T-cell (primary cell): ENCODE data around the gene PRPF40B. TPM values are rescaled to one million over a fixed set of nuclear protein-coding genes. Genes with fewer than 3 reads are reported as not detected.

ENCODE experiments used
- ATAC-seq, 4 experiments: fragments of 200-7000 bp in 3 of 4; fragments of 150-1000 bp in 1 of 4; cut with Tn5 transposase; replicated peaks in 1 of 4; 1 replicate in 3 of 4; 2 replicates in 1 of 4; pipeline ENCODE4 v1.10.0; 2021; ENCODE audit warnings: moderate library complexity in 3 of 4, mild to moderate bottlenecking in 2 of 4, moderate number of reproducible peaks in 1 of 4
- CTCF ChIA-PET, 2 donors: fragments of 300-600 bp; sonication (Branson Sonifier 250); formaldehyde crosslinking; loops; one replicate each; lab custom pipeline; 2022; ENCODE audit warnings: antibody characterized with exemption in 2 of 2; lab: Charles Lee
- POLR2A ChIA-PET, 2 donors: fragments of 300-600 bp; sonication (Branson Sonifier 250); formaldehyde crosslinking; loops; one replicate each; lab custom pipeline; 2022; ENCODE audit warnings: antibody characterized with exemption in 2 of 2; lab: Charles Lee
- DNase-seq, 35 experiments: peaks; one replicate each; pipeline versions ENCODE4 v3.0.0 to v3.0.0-alpha.2; 2013 to 2023
- H3K27ac ChIP-seq: one replicate; pipeline ENCODE4 v1.5.1; 2013; ENCODE audit warnings: low read length
- H3K27me3 ChIP-seq, 2 experiments: replicated peaks in 1 of 2; 1 replicate in 1 of 2; 2 replicates in 1 of 2; pipeline versions ENCODE4 v1.6.1 to v1.7.0; 2013; ENCODE audit warnings: low read length in 1 of 2, mixed read lengths in 1 of 2; ENCODE audit not compliant: control insufficient read depth in 2 of 2, insufficient read depth in 2 of 2; ENCODE audit errors: extremely low read depth in 1 of 2
- H3K36me3 ChIP-seq, 2 donors: 1 replicate in 1 of 2; 2 replicates in 1 of 2; pipeline versions ENCODE4 v1.6.1 to v1.7.0; 2013; ENCODE audit warnings: low read length in 1 of 2; ENCODE audit not compliant: control insufficient read depth in 2 of 2, insufficient read depth in 1 of 2; ENCODE audit errors: extremely low read depth in 1 of 2
- H3K4me1 ChIP-seq, 2 experiments: 1 replicate in 1 of 2; 2 replicates in 1 of 2; pipeline versions ENCODE4 v1.6.1 to v1.7.0; 2013; ENCODE audit warnings: low read length in 2 of 2, mixed read lengths in 1 of 2; ENCODE audit not compliant: insufficient read depth in 2 of 2, control insufficient read depth in 1 of 2; ENCODE audit errors: extremely low read depth in 1 of 2
- H3K4me3 ChIP-seq, 2 donors: 1 replicate in 1 of 2; 2 replicates in 1 of 2; pipeline versions ENCODE4 v1.5.1 to v1.7.0; 2013; ENCODE audit warnings: mild to moderate bottlenecking in 2 of 2, low read length in 1 of 2, moderate library complexity in 1 of 2; ENCODE audit not compliant: control insufficient read depth in 1 of 2; ENCODE audit errors: extremely low read depth in 1 of 2
- H3K9me3 ChIP-seq: 2 replicates; pipeline ENCODE4 v1.7.0; 2013
- H3K27ac Mint-ChIP-seq, 2 donors: one replicate each; pipeline ENCODE4 v1.8.0; 2020 to 2021; ENCODE audit warnings: mild to moderate bottlenecking in 2 of 2, mixed read lengths in 2 of 2
- H3K27me3 Mint-ChIP-seq, 2 donors: one replicate each; pipeline ENCODE4 v1.8.0; 2021 to 2022; ENCODE audit warnings: mixed read lengths in 2 of 2
- H3K36me3 Mint-ChIP-seq: one replicate; pipeline ENCODE4 v1.8.0; 2021; ENCODE audit warnings: mixed read lengths
- H3K4me1 Mint-ChIP-seq, 3 donors: one replicate each; pipeline ENCODE4 v1.8.0; 2020 to 2022; ENCODE audit warnings: mixed read lengths in 3 of 3, mild to moderate bottlenecking in 1 of 3
- H3K4me3 Mint-ChIP-seq, 3 donors: one replicate each; pipeline ENCODE4 v1.8.0; 2020 to 2022; ENCODE audit warnings: mild to moderate bottlenecking in 3 of 3, mixed read lengths in 3 of 3, moderate library complexity in 3 of 3
- H3K9me3 Mint-ChIP-seq, 3 donors: one replicate each; pipeline ENCODE4 v1.8.0; 2020 to 2022; ENCODE audit warnings: mixed read lengths in 3 of 3
- WGBS: methylation state at CpG from one replicate; pipeline ENCODE4 v1.1.5; 2013; ENCODE audit warnings: missing lambda C conversion rate; ENCODE audit not compliant: insufficient coverage; 5-methylcytosine and 5-hydroxymethylcytosine counted together
- total RNA-seq, 35 experiments: library from RNA in 6 of 35; stranded (reverse) in 6 of 35; fragments of 120-200 nt in 1 of 35; gene quantifications; one replicate each; pipeline versions ENCODE4 v1.2.1 to v1.2.4 and lab custom pipeline; 2013 to 2026

PRPF40B gene
- total RNA-seq, 5 donors from 2014 or later (not counting 1 experiment from before 2014, with no cell fraction given) = 7.4 to 18.0 (median 16.5) TPM

- H3K27me3 ChIP-seq = no peaks in the 10 kb centered on the region
- Mint-ChIP-seq H3K36me3 (peaks cover 22% of the 10 kb centered on the region), H3K4me1 (peaks cover 96 to 100% (median 97%) of the 10 kb centered on the region in 3 donors), H3K9me3 (no peaks in the 10 kb centered on the region), H3K27ac (peak overlapping the region; percentile 82 to 98), H3K27me3 (no peaks in the 10 kb centered on the region), H3K4me3 (peak overlapping the region in 1 of 3 donors; percentile 73)
- H3K27ac ChIP-seq = no peak overlapping the region
- H3K36me3 ChIP-seq = peaks cover 0 to 6% of the 10 kb centered on the region in 2 donors
- CTCF ChIA-PET = interaction anchor here in 1 of 2 donors (0.9 to 1.1 kb wide), 2 partner anchors 8 to 13 kb away, joined by 3 to 4 read pairs; no protein-coding TSS in a partner anchor
- no peak for DNase-seq
- no CpG with 5 or more reads among the region's 2 CpGs for WGBS
- POLR2A ChIA-PET = interaction anchor here (0.7 to 0.8 kb wide), 2 partner anchors 8 to 11 kb away, joined by 3 to 8 read pairs; no protein-coding TSS in a partner anchor
- peaks cover 76 to 89% of the 10 kb centered on the region in 2 experiments for H3K4me1 ChIP-seq
- no peaks in the 10 kb centered on the region for H3K9me3 ChIP-seq
- ATAC-seq = no peak
- no peak overlapping the region for H3K4me3 ChIP-seq
These were observed 44.1 kb downstream of the PRPF40B start for GRCh38 chr12:49667325-49668090.

GRCh38 chr12:49669796-49670195 is 46.4 kb downstream of the PRPF40B start:
- Mint-ChIP-seq H3K4me1 (peaks cover 96 to 98% (median 97%) of the 10 kb centered on the region in 3 donors), H3K27me3 (no peaks in the 10 kb centered on the region), H3K4me3 (peak overlapping the region in 1 of 3 donors; percentile 73), H3K27ac (peak overlapping the region; percentile 97 to 98), H3K9me3 (no peaks in the 10 kb centered on the region), H3K36me3 (peaks cover 21% of the 10 kb centered on the region)
- peaks cover 0 to 6% of the 10 kb centered on the region in 2 donors for H3K36me3 ChIP-seq
- ChIA-PET CTCF (interaction anchor here (0.9 to 1.9 kb wide), 4 partner anchors 20 to 35 kb away, joined by 3 to 8 read pairs (median 4); no protein-coding TSS in a partner anchor), POLR2A (interaction anchor here in 1 of 2 donors (0.5 to 2.0 kb wide), 4 partner anchors 33 to 1111 kb away, joined by 3 to 9 read pairs (median 4); no protein-coding TSS in a partner anchor)
- peak overlapping the region; percentile 91 for H3K27ac ChIP-seq
- peaks cover 76 to 88% of the 10 kb centered on the region in 2 experiments for H3K4me1 ChIP-seq
- H3K9me3 ChIP-seq = no peaks in the 10 kb centered on the region
- H3K27me3 ChIP-seq = no peaks in the 10 kb centered on the region
- WGBS = 68% methylated on average over 4 of the region's 4 CpGs
- DNase-seq = peak in 9 of 35 experiments; percentile 10 to 41 (median 24)
- no peak for ATAC-seq
- peak overlapping the region in 1 of 2 donors; percentile 2 for H3K4me3 ChIP-seq

- WGBS = 0% methylated on average over 5 of the region's 5 CpGs
- Mint-ChIP-seq H3K27ac (peak overlapping the region; percentile 97 to 98), H3K9me3 (no peaks in the 10 kb centered on the region), H3K36me3 (peaks cover 10% of the 10 kb centered on the region), H3K27me3 (no peaks in the 10 kb centered on the region), H3K4me1 (peaks cover 96 to 98% (median 97%) of the 10 kb centered on the region in 3 donors), H3K4me3 (peak overlapping the region; percentile 65 to 73 (median 68))
- Histone ChIP-seq H3K27ac (peak overlapping the region; percentile 91), H3K27me3 (no peaks in the 10 kb centered on the region), H3K9me3 (no peaks in the 10 kb centered on the region), H3K4me1 (peaks cover 76 to 79% of the 10 kb centered on the region in 2 experiments), H3K4me3 (peak overlapping the region; percentile 15 to 42), H3K36me3 (peaks cover 0 to 2% of the 10 kb centered on the region in 2 donors)
- CTCF ChIA-PET = interaction anchor here (0.5 to 1.9 kb wide), 11 partner anchors 8 to 414 kb away, joined by 3 to 19 read pairs (median 4); partner anchors contain the start of genes SMARCD1 (in 1 of the 2) and TMBIM6 (in 1 of the 2)
- POLR2A ChIA-PET = interaction anchor here (0.5 to 2.0 kb wide), 5 partner anchors 8 to 77 kb away, joined by 3 to 12 read pairs (median 3); partner anchors contain the start of gene TMBIM6 (in 1 of the 2)
- DNase-seq = peak; percentile 44 to 84 (median 63)
- peak; percentile 89 to 92 (median 91) for ATAC-seq
These were observed 47.8 kb downstream of the PRPF40B start for GRCh38 chr12:49671031-49671765.

- H3K27ac Mint-ChIP-seq = peak overlapping the region; percentile 97 to 98
- Histone ChIP-seq H3K27ac (peak overlapping the region; percentile 91), H3K4me1 (peaks cover 75 to 76% of the 10 kb centered on the region in 2 experiments), H3K27me3 (no peaks in the 10 kb centered on the region), H3K36me3 (peaks cover 0 to 2% of the 10 kb centered on the region in 2 donors), H3K4me3 (no peak overlapping the region), H3K9me3 (no peaks in the 10 kb centered on the region)
- H3K4me1 Mint-ChIP-seq = peaks cover 96 to 97% (median 96%) of the 10 kb centered on the region in 3 donors
- no peaks in the 10 kb centered on the region for H3K9me3 Mint-ChIP-seq
- WGBS = 63% methylated on average over 1 of the region's 5 CpGs
- peak in 1 of 35 experiments; percentile 39 for DNase-seq
- no peak for ATAC-seq
- H3K27me3 Mint-ChIP-seq = no peaks in the 10 kb centered on the region
- peak overlapping the region; percentile 22 to 73 (median 45) for H3K4me3 Mint-ChIP-seq
- H3K36me3 Mint-ChIP-seq = peaks cover 4% of the 10 kb centered on the region
- POLR2A ChIA-PET = interaction anchor here (0.5 to 1.4 kb wide), 4 partner anchors 9 to 69 kb away, joined by 3 to 6 read pairs (median 4); partner anchors contain the start of gene TMBIM6 (in 1 of the 2)
- CTCF ChIA-PET = interaction anchor here in 1 of 2 donors (0.7 to 1.4 kb wide), 3 partner anchors 10 to 34 kb away, joined by 3 to 4 read pairs (median 3); no protein-coding TSS in a partner anchor
These were observed 49.2 kb downstream of the PRPF40B start for GRCh38 chr12:49672301-49673217.
